HepG2 (cell line): ENCODE measurements around the gene CEP164. TPM values are rescaled to one million over a fixed set of nuclear protein-coding genes. Genes with fewer than 3 reads are reported as not detected.

ENCODE experiments used
- ATAC-seq: fragments of 200-7000 bp; cut with Tn5 transposase; 3 replicates; pipeline ENCODE4 v1.9.1; 2020; ENCODE audit warnings: mild to moderate bottlenecking, moderate library complexity
- BruUV-seq: library from RNA; stranded (reverse); fragments of 400-500 nt; replicated peaks from 2 replicates; lab custom pipeline; 2021; lab: Mats Ljungman, UMichigan
- CTCF ChIA-PET: fragments of 300-600 bp; formaldehyde crosslinking; extraction: SDS; loops from one replicate; lab custom pipeline; 2021; ENCODE audit warnings: low total read pairs, inconsistent platforms, low intra/inter-chr PET ratio; lab: Yijun Ruan, JAX
- POLR2A ChIA-PET: fragments of 350-600 bp; sonication (Branson Sonifier 250); formaldehyde crosslinking; loops from one replicate; lab custom pipeline; 2020; ENCODE audit warnings: antibody characterized with exemption, inconsistent platforms; lab: Yijun Ruan, JAX
- DNase-seq: peaks from one replicate; pipeline ENCODE4 v3.0.0-alpha.2; 2015; ENCODE audit warnings: low spot score
- FAIRE-seq: peaks from 3 replicates; lab custom pipeline; 2011; peaks lifted over from hg19 to GRCh38; lab: Jason Lieb, UNC
- H2AFZ ChIP-seq: one replicate; pipeline ENCODE4 v1.6.1; 2011; ENCODE audit warnings: low read length, inconsistent platforms
- H3K27ac ChIP-seq: fragments of 300-600 bp; 3 replicates; pipeline ENCODE4 v1.8.0; 2011; ENCODE audit warnings: mixed run types, mild to moderate bottlenecking, mixed read lengths, low read length, inconsistent platforms; ENCODE audit not compliant: insufficient read depth; ENCODE audit errors: extremely low read length
- H3K27me3 ChIP-seq, 2 experiments: fragments of 200-600 bp in 1 of 2; 2 replicates in 1 of 2; 3 replicates in 1 of 2; pipeline versions ENCODE4 v1.6.0 to v1.8.0; 2011; ENCODE audit warnings: low read length in 2 of 2, mild to moderate bottlenecking in 2 of 2, moderate library complexity in 2 of 2, inconsistent platforms in 1 of 2; ENCODE audit not compliant: insufficient read depth in 2 of 2, control insufficient read depth in 1 of 2
- H3K36me3 ChIP-seq, 2 experiments: fragments of 200-600 bp in 1 of 2; replicated peaks in 1 of 2; 2 replicates in 1 of 2; 3 replicates in 1 of 2; pipeline versions ENCODE4 v1.5.1 to v1.8.0; 2011; ENCODE audit warnings: low read length in 2 of 2, inconsistent platforms in 1 of 2; ENCODE audit not compliant: insufficient read depth in 2 of 2, control insufficient read depth in 1 of 2
- H3K4me1 ChIP-seq: 2 replicates; pipeline ENCODE4 v1.5.1; 2012; ENCODE audit warnings: low read length, inconsistent platforms; ENCODE audit not compliant: insufficient read depth
- H3K4me2 ChIP-seq: 2 replicates; pipeline ENCODE4 v1.6.0; 2011; ENCODE audit warnings: low read depth, low read length, inconsistent platforms
- H3K4me3 ChIP-seq, 3 experiments: fragments of 200-600 bp in 1 of 3; sonication (generic), shearing (Covaris generic) in 1 of 3; replicated peaks in 1 of 3; 2 replicates each; pipeline ENCODE4 v1.5.1; 2011 to 2016; ENCODE audit warnings: low read length in 3 of 3, inconsistent platforms in 2 of 3, low read depth in 2 of 3, mild to moderate bottlenecking in 2 of 3, control low read depth in 1 of 3, mixed read lengths in 1 of 3; ENCODE audit not compliant: insufficient read depth in 1 of 3
- H3K79me2 ChIP-seq: one replicate; pipeline ENCODE4 v1.6.1; 2011; ENCODE audit warnings: low read length, inconsistent platforms; ENCODE audit not compliant: insufficient read depth
- H3K9ac ChIP-seq: 2 replicates; pipeline ENCODE4 v1.6.0; 2011; ENCODE audit warnings: mild to moderate bottlenecking, low read depth, low read length, inconsistent platforms; ENCODE audit not compliant: insufficient read depth
- H3K9me3 ChIP-seq: 2 replicates; pipeline ENCODE4 v1.5.1; 2012; ENCODE audit warnings: mild to moderate bottlenecking, low read length
- H4K20me1 ChIP-seq: 2 replicates; pipeline ENCODE4 v1.6.0; 2011; ENCODE audit warnings: inconsistent platforms, mild to moderate bottlenecking, low read length, moderate library complexity; ENCODE audit not compliant: insufficient read depth
- CEBPB ChIP-seq: IDR thresholded peaks from 2 replicates; pipeline ENCODE4 v1.6.1; 2011; ENCODE audit warnings: low read depth, low read length, improper control_type of control experiment, borderline replicate concordance
- HES4 ChIP-seq: sonication (generic); formaldehyde crosslinking; IDR thresholded peaks from 2 replicates; pipeline ENCODE4 v1.9.0; 2021; ENCODE audit warnings: mild to moderate bottlenecking, missing genetic modification reagents, borderline replicate concordance
- KLF11 ChIP-seq: IDR thresholded peaks from 2 replicates; pipeline ENCODE4 v1.6.1; 2016; ENCODE audit warnings: missing compliant biosample characterization
- MTF1 ChIP-seq: sonication (generic); formaldehyde crosslinking; IDR thresholded peaks from 2 replicates; pipeline ENCODE4 v1.5.0; 2020; ENCODE audit warnings: missing genetic modification reagents
- NCOA5 ChIP-seq: sonication (generic); formaldehyde crosslinking; IDR thresholded peaks from 2 replicates; pipeline ENCODE4 v1.4.0; 2020; ENCODE audit warnings: missing genetic modification reagents
- SP5 ChIP-seq: IDR thresholded peaks from 2 replicates; pipeline ENCODE4 v1.6.1; 2016; ENCODE audit warnings: low read depth, borderline replicate concordance
- TBL1XR1 ChIP-seq: fragments of 150-350 bp; IDR thresholded peaks from 2 replicates; pipeline ENCODE4 v1.6.1; 2014; ENCODE audit warnings: borderline replicate concordance, low read length; ENCODE audit not compliant: partially characterized antibody
- ZFY ChIP-seq: sonication (generic); formaldehyde crosslinking; IDR thresholded peaks from 2 replicates; pipeline ENCODE4 v1.4.0; 2020; ENCODE audit warnings: missing genetic modification reagents
- ZMYM4 ChIP-seq: sonication (generic); formaldehyde crosslinking; IDR thresholded peaks from 2 replicates; pipeline ENCODE4 v1.8.1; 2023; ENCODE audit warnings: mild to moderate bottlenecking, missing genetic modification reagents
- ZNF468 ChIP-seq: sonication (generic); formaldehyde crosslinking; IDR thresholded peaks from 2 replicates; pipeline ENCODE4 v1.8.0; 2022; ENCODE audit warnings: mild to moderate bottlenecking, moderate library complexity, missing genetic modification reagents
- ZNF678 ChIP-seq: sonication (generic); formaldehyde crosslinking; IDR thresholded peaks from 2 replicates; pipeline ENCODE4 v1.4.0; 2020; ENCODE audit warnings: mild to moderate bottlenecking, missing genetic modification reagents
- ZNF740 ChIP-seq: sonication (generic); formaldehyde crosslinking; IDR thresholded peaks from 2 replicates; pipeline ENCODE4 v1.4.0; 2020; ENCODE audit warnings: missing genetic modification reagents
- ZNF850 ChIP-seq: sonication (generic); formaldehyde crosslinking; conservative IDR thresholded peaks from 2 replicates; pipeline ENCODE4 v1.9.0; 2021; ENCODE audit warnings: mild to moderate bottlenecking, missing genetic modification reagents
- ZNF879 ChIP-seq: sonication (generic); formaldehyde crosslinking; IDR thresholded peaks from 2 replicates; pipeline ENCODE4 v1.8.1; 2023; ENCODE audit warnings: missing genetic modification reagents
- WGBS: methylation state at CpG from one replicate; pipeline ENCODE4 v1.1.6; 2017; ENCODE audit warnings: low lambda C conversion rate; 5-methylcytosine and 5-hydroxymethylcytosine counted together
- in situ Hi-C: cut with HindIII; loops from 2 replicates; pipeline ENCODE4 v1.10.0; 2017; ENCODE audit warnings: low pct_unique_long_range_greater_than_20kb; ENCODE audit not compliant: extremely low pct_ligation_motif_present
- intact Hi-C: fragments of 100-400 bp; cut with micrococcal nuclease; formaldehyde crosslinking; loops from one replicate; pipeline ENCODE4 v1.10.0; 2022; ENCODE audit not compliant: unreplicated experiment
- polyA plus RNA-seq, 8 experiments: library from polyadenylated mRNA; depleted of rRNA in 3 of 8; stranded (reverse) in 7 of 8; unstranded in 1 of 8; fragments of >200 nt; fragmentation: Illumina TruSeq in 4 of 8; extraction: Trizol in 4 of 8; gene quantifications; 2 replicates each; pipeline versions ENCODE4 v1.2.1 to v1.2.3, GENCODE V29; 2011 to 2016; ENCODE audit warnings: low read depth in 4 of 8, missing spikeins in 1 of 8, mixed read lengths in 1 of 8; ENCODE audit not compliant: insufficient read depth in 1 of 8
- total RNA-seq, 5 experiments: library from RNA; depleted of rRNA; stranded (reverse); fragments of >200 nt; fragmentation: Illumina TruSeq; extraction: Trizol; gene quantifications; 2 replicates each; pipeline ENCODE4 v1.2.3, GENCODE V29; 2016; ENCODE audit warnings: low read depth in 1 of 5

The CEP164 gene
- total and polyA plus RNA-seq, 2 of the 13 experiments (the other 11 are each of a cell fraction or from before 2014, with no cell fraction given): 11.4 to 15.2 TPM

DNA sequence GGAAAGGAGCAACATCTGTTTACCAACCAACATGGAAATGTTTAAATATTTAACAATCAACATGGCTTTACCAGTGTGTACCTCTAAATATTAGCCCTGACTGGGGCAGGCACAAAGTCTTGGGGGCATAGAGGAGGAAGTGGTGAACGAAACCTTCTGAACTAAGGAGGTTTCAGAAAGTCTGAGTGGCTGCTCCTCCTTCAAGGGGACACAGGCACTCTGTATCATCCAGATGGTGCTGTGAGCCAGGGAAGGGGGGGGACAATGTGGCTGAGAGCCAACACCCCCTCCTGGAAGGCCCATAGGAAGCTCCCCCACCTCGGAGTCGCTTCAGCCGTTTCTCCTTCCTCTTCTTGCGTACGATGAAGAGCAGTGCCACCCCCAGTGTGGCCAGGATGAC is 107.7 kb downstream of the CEP164 start:
- no TSS peak for BruUV-seq
- ChIA-PET POLR2A (no interaction called here), CTCF (no interaction called here)
- Histone ChIP-seq H3K4me2 (no peak overlapping the region), H3K36me3 (no peaks in the 10 kb centered on the region), H3K9me3 (no peaks in the 10 kb centered on the region), H3K4me1 (no peaks in the 10 kb centered on the region), H2AFZ (no peak overlapping the region), H3K27ac (no peak overlapping the region), H3K4me3 (no peak overlapping the region), H4K20me1 (0 out of 2 replicates have a peak, but pooled peaks cover 3% of the 10 kb centered on the region), H3K9ac (no peak overlapping the region), H3K79me2 (no peaks in the 10 kb centered on the region), H3K27me3 (peaks cover 0 to 9% of the 10 kb centered on the region in 2 experiments; a peak in 3 of 5 replicates)
- DNase-seq (no peak), FAIRE-seq (no peak), ATAC-seq (no peak)
- TF ChIP-seq ZNF740 (CRISPR knock-in tag) (no peak), ZFY (no peak), SP5 (CRISPR knock-in tag) (no peak), ZNF678 (CRISPR knock-in tag) (no peak), ZNF468 (CRISPR knock-in tag) (no peak), TBL1XR1 (no peak), ZNF879 (CRISPR knock-in tag) (no peak), MTF1 (no peak), NCOA5 (no peak), CEBPB (no peak), HES4 (no peak), KLF11 (no peak), ZNF850 (CRISPR knock-in tag) (no peak), ZMYM4 (CRISPR knock-in tag) (no peak)
- intact Hi-C loops: no loop called here
- 11% methylated on average over 1 of the region's 6 CpGs for WGBS
- in situ Hi-C loops: loop anchor here (25.0 kb wide), 1 partner anchor 502 kb away; the partner anchor contains the start of gene TMPRSS13
